K562 (cell line): Measurements from ENCODE around the gene ENKD1. TPM values are rescaled to one million over a fixed set of nuclear protein-coding genes. Genes with fewer than 3 reads are reported as not detected.

Experiments used
- CEBPG ChIP-seq, 3 experiments: fragments of 200-800 bp in 1 of 3; sonication (Bioruptor generic) in 1 of 3; sonication (generic) in 1 of 3; formaldehyde crosslinking in 1 of 3; IDR thresholded peaks in 2 of 3; conservative IDR thresholded peaks in 1 of 3; 2 replicates each; pipeline versions ENCODE4 v1.6.1 to v1.8.0; 2016 to 2022; ENCODE audit warnings: missing compliant biosample characterization in 2 of 3, missing genetic modification characterization in 2 of 3, mild to moderate bottlenecking in 1 of 3, missing genetic modification reagents in 1 of 3
- EP400 ChIP-seq: fragments of 450-650 bp; IDR thresholded peaks from 2 replicates; pipeline ENCODE4 v1.6.1; 2017; ENCODE audit warnings: antibody characterized with exemption, mild to moderate bottlenecking, moderate library complexity
- HMGN3 ChIP-seq: IDR thresholded peaks from 2 replicates; pipeline ENCODE4 v1.6.1; 2011; ENCODE audit warnings: borderline replicate concordance, low read depth, mild to moderate bottlenecking, mixed read lengths, low read length; ENCODE audit not compliant: insufficient read length; ENCODE audit errors: extremely low read depth
- MAZ ChIP-seq, 2 experiments: fragments of 450-650 bp in 1 of 2; sonication (generic) in 1 of 2; formaldehyde crosslinking; IDR thresholded peaks in 1 of 2; conservative IDR thresholded peaks in 1 of 2; 2 replicates each; pipeline versions ENCODE4 v1.4.0 to v1.5.0; 2020; ENCODE audit warnings: mild to moderate bottlenecking in 1 of 2, missing genetic modification reagents in 1 of 2
- MBD2 ChIP-seq: sonication (generic); IDR thresholded peaks from 2 replicates; pipeline ENCODE4 v1.6.1; 2016; ENCODE audit warnings: low read depth, borderline replicate concordance
- NFATC3 ChIP-seq: fragments of 450-650 bp; IDR thresholded peaks from 2 replicates; pipeline ENCODE4 v1.6.1; 2017; ENCODE audit warnings: mild to moderate bottlenecking
- POLR2A ChIP-seq: fragments of 450-650 bp; conservative IDR thresholded peaks from 2 replicates; pipeline ENCODE4 v1.6.1; 2016
- ZNF384 ChIP-seq: IDR thresholded peaks from 2 replicates; pipeline ENCODE4 v1.6.1; 2012; ENCODE audit warnings: low read depth, low read length, improper control_type of control experiment
- ZNF740 ChIP-seq, 3 experiments: fragments of 200-800 bp in 1 of 3; sonication (Bioruptor generic) in 1 of 3; sonication (generic) in 1 of 3; formaldehyde crosslinking in 1 of 3; IDR thresholded peaks; 2 replicates each; pipeline versions ENCODE4 v1.6.1 to v1.8.0; 2016 to 2022; ENCODE audit warnings: mild to moderate bottlenecking in 2 of 3, missing compliant biosample characterization in 2 of 3, missing genetic modification characterization in 2 of 3, missing genetic modification reagents in 1 of 3
- polyA plus RNA-seq, 8 experiments: library from polyadenylated mRNA; depleted of rRNA in 4 of 8; stranded (reverse) in 5 of 8; unstranded in 3 of 8; fragments of >200 nt; fragmentation: Nextera tagmentation in 2 of 8; fragmentation: Illumina TruSeq in 1 of 8; extraction: Ambion mirVana in 2 of 8; extraction: Trizol in 1 of 8; gene quantifications; 2 replicates each; pipeline versions ENCODE4 v1.2.1 to v1.2.3, GENCODE V29; 2011 to 2014; ENCODE audit warnings: inconsistent platforms in 1 of 8, missing spikeins in 1 of 8
- total RNA-seq, 7 experiments: library from RNA; depleted of rRNA in 6 of 7; stranded (reverse); fragments of >200 nt in 6 of 7; fragmentation: Illumina TruSeq in 2 of 7; extraction: Trizol in 2 of 7; gene quantifications; 2 replicates each; pipeline versions ENCODE4 v1.2.1 to v1.2.3, GENCODE V29; 2011 to 2021; ENCODE audit warnings: low replicate concordance in 1 of 7
- TF ChIP-seq, protein P1 (sequence below), 2 experiments: IDR thresholded peaks; 2 replicates each; pipeline ENCODE4 v1.6.1; 2012; ENCODE audit warnings: improper control_type of control experiment in 2 of 2, low read depth in 2 of 2, low read length in 2 of 2, borderline replicate concordance in 1 of 2
- TF ChIP-seq, protein P2 (sequence below), 2 experiments: fragments of 450-650 bp in 1 of 2; sonication (generic) in 1 of 2; formaldehyde crosslinking in 1 of 2; IDR thresholded peaks; 2 replicates each; pipeline versions ENCODE4 v1.7.1 to v1.9.0; 2016 to 2022; ENCODE audit warnings: inconsistent platforms in 1 of 2, mild to moderate bottlenecking in 1 of 2, missing genetic modification reagents in 1 of 2

Gene ENKD1
- total and polyA plus RNA-seq, 9 of the 15 experiments (the other 6 are each of a cell fraction or from before 2014, with no cell fraction given) = 1.1 to 26.9 (median 8.3) TPM

DNA sequence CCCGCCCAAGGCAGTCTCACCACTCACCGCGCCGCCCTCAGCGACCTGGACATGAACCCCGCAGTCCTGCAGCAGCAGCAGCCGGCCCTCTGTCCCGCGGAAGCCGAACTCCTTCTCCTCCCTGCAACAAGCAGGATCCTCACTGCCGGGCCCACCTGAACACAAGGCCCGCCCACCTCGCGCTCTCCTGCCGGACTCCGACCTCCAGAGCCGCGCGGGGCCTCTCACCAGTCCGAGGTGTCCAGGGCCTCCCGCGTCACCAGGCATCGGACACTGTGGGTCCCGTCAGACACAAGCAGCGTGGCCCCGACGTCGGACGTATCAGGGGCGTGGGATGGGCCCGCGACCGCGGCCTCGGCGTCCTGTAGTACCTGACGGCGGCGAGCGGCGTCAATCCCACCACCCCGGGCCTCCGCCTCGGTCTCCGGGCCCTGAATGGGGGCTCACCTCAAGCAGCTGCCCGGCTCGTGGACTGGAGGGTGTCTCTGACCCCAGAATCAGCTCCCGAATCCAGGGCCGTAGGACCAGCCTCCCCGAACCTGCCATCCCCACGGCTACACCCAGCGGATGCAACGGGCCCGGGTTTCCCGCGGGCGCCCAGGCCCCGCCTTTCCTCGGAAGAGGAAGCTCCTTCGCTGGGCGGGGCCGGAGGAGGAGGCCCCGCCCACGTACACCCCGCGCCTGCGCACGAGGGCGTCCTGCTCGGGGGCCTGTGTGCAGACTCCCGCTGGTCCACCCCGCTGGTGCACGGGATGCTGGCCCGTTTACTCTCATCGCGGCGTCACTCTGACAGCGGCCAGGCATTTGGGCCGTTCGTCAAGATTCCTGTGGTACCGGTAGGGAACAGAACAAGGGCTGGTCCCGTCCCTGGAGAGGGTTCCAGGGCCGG lies 6.6 kb downstream of the ENKD1 start, which contains the start of gene ACD (continued):
- peak; percentile 37 for TF ChIP-seq HMGN3
- TF ChIP-seq MAZ (CRISPR knock-in tag; conservative IDR thresholded peaks at IDR 0.05 in 1 of 2, IDR thresholded peaks at IDR 0.05 in 1 of 2) = peak; percentile 61 to 67; a peak in 3 of 4 replicates
- no peak for TF ChIP-seq ZNF384
- no peak for TF ChIP-seq NFATC3
- TF ChIP-seq EP400 = peak; percentile 69; the same call in 1 of the 2 replicates
- TF ChIP-seq POLR2A = peak; percentile 78
- TF ChIP-seq, protein P1, sequence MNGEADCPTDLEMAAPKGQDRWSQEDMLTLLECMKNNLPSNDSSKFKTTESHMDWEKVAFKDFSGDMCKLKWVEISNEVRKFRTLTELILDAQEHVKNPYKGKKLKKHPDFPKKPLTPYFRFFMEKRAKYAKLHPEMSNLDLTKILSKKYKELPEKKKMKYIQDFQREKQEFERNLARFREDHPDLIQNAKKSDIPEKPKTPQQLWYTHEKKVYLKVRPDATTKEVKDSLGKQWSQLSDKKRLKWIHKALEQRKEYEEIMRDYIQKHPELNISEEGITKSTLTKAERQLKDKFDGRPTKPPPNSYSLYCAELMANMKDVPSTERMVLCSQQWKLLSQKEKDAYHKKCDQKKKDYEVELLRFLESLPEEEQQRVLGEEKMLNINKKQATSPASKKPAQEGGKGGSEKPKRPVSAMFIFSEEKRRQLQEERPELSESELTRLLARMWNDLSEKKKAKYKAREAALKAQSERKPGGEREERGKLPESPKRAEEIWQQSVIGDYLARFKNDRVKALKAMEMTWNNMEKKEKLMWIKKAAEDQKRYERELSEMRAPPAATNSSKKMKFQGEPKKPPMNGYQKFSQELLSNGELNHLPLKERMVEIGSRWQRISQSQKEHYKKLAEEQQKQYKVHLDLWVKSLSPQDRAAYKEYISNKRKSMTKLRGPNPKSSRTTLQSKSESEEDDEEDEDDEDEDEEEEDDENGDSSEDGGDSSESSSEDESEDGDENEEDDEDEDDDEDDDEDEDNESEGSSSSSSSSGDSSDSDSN (IDR thresholded peaks at IDR 0.05; ENCODE audit: borderline replicate concordance in 1 of 2, low read depth in 2 of 2, low read length in 2 of 2) = 0 out of 4 replicates have a peak, but pooled peaks have one; percentile 10 to 43
- peak; percentile 76; the same call in 1 of the 2 replicates for TF ChIP-seq MBD2
- TF ChIP-seq, protein P2, sequence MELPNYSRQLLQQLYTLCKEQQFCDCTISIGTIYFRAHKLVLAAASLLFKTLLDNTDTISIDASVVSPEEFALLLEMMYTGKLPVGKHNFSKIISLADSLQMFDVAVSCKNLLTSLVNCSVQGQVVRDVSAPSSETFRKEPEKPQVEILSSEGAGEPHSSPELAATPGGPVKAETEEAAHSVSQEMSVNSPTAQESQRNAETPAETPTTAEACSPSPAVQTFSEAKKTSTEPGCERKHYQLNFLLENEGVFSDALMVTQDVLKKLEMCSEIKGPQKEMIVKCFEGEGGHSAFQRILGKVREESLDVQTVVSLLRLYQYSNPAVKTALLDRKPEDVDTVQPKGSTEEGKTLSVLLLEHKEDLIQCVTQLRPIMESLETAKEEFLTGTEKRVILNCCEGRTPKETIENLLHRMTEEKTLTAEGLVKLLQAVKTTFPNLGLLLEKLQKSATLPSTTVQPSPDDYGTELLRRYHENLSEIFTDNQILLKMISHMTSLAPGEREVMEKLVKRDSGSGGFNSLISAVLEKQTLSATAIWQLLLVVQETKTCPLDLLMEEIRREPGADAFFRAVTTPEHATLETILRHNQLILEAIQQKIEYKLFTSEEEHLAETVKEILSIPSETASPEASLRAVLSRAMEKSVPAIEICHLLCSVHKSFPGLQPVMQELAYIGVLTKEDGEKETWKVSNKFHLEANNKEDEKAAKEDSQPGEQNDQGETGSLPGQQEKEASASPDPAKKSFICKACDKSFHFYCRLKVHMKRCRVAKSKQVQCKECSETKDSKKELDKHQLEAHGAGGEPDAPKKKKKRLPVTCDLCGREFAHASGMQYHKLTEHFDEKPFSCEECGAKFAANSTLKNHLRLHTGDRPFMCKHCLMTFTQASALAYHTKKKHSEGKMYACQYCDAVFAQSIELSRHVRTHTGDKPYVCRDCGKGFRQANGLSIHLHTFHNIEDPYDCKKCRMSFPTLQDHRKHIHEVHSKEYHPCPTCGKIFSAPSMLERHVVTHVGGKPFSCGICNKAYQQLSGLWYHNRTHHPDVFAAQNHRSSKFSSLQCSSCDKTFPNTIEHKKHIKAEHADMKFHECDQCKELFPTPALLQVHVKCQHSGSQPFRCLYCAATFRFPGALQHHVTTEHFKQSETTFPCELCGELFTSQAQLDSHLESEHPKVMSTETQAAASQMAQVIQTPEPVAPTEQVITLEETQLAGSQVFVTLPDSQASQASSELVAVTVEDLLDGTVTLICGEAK (IDR thresholded peaks at IDR 0.05) = peak; percentile 27; the same call in 1 of the 2 replicates
- TF ChIP-seq, protein P2 (CRISPR knock-in tag; IDR thresholded peaks at IDR 0.05) = no peak
- TF ChIP-seq CEBPG (CRISPR knock-in tag; IDR thresholded peaks at IDR 0.05) = no peak
- no peak for TF ChIP-seq CEBPG (tag; conservative IDR thresholded peaks at IDR 0.05 in 1 of 2, IDR thresholded peaks at IDR 0.05 in 1 of 2)
- no peak for TF ChIP-seq ZNF740 (CRISPR knock-in tag; IDR thresholded peaks at IDR 0.05)
- no peak for TF ChIP-seq ZNF740 (tag; IDR thresholded peaks at IDR 0.05)
